Tibial nerve (tissue), 4 donors: ENCODE results near the gene BCAS1. TPM values are rescaled to one million over a fixed set of nuclear protein-coding genes. Genes with fewer than 3 reads are reported as not detected.

Experiments
- DNase-seq, 2 donors: peaks; one replicate each; pipeline ENCODE4 v3.0.0-alpha.2; 2019; ENCODE audit warnings: low spot score in 2 of 2
- H3K27ac ChIP-seq, 4 donors: fragments of 200-600 bp; sonication (generic) in 3 of 4; one replicate each; pipeline ENCODE4 v1.5.1; 2017 to 2019; ENCODE audit warnings: mild to moderate bottlenecking in 1 of 4
- H3K27me3 ChIP-seq, 2 donors: fragments of 200-600 bp; sonication (generic) in 1 of 2; one replicate each; pipeline versions ENCODE4 v1.5.1 to v1.6.0; 2017 to 2019
- H3K36me3 ChIP-seq, 3 donors: fragments of 200-600 bp; sonication (generic); one replicate each; pipeline ENCODE4 v1.5.1; 2018 to 2019
- H3K4me1 ChIP-seq, 4 donors: fragments of 200-600 bp; sonication (generic) in 3 of 4; one replicate each; pipeline ENCODE4 v1.5.1; 2017 to 2019
- H3K4me3 ChIP-seq, 4 donors: fragments of 200-600 bp; sonication (generic) in 3 of 4; one replicate each; pipeline ENCODE4 v1.5.1; 2017 to 2019; ENCODE audit warnings: mild to moderate bottlenecking in 1 of 4, moderate library complexity in 1 of 4
- H3K9me3 ChIP-seq, 4 donors: fragments of 200-600 bp; sonication (generic) in 3 of 4; one replicate each; pipeline ENCODE4 v1.5.1; 2017 to 2019
- CTCF ChIP-seq, 5 experiments: fragments of 200-600 bp in 3 of 5; fragments of 450-650 bp in 2 of 5; sonication (generic) in 3 of 5; IDR thresholded peaks; one replicate each; pipeline ENCODE4 v1.5.1; 2016 to 2019; ENCODE audit warnings: antibody characterized with exemption in 5 of 5, mild to moderate bottlenecking in 3 of 5, moderate library complexity in 2 of 5
- EP300 ChIP-seq, 2 donors: sonication (generic); formaldehyde crosslinking; IDR thresholded peaks; one replicate each; pipeline ENCODE4 v1.6.1; 2017; ENCODE audit warnings: antibody characterized with exemption in 2 of 2, mild to moderate bottlenecking in 1 of 2
- POLR2A ChIP-seq, 2 donors: fragments of 450-650 bp; IDR thresholded peaks; one replicate each; pipeline ENCODE4 v1.6.1; 2017; ENCODE audit warnings: antibody characterized with exemption in 2 of 2, mild to moderate bottlenecking in 2 of 2, moderate library complexity in 2 of 2
- WGBS, 2 donors: methylation state at CpG; one replicate each; pipeline ENCODE4 v1.1.5; 2018; 5-methylcytosine and 5-hydroxymethylcytosine counted together
- total RNA-seq, 4 donors: library from RNA; depleted of rRNA; stranded (reverse); fragments of >200 nt; gene quantifications; one replicate each; pipeline ENCODE4 v1.1.0, GENCODE V29; 2016

Gene BCAS1
- total RNA-seq, 4 donors from 2014 or later = 34.8 to 59.6 (median 47.1) TPM

GRCh38 chr20:54064939-54065338, 5.5 kb downstream of the BCAS1 start:
- H3K4me3 ChIP-seq = no peak overlapping the region
- peaks cover 0 to 20% (median 7%) of the 10 kb centered on the region in 4 donors for H3K4me1 ChIP-seq
- DNase-seq = no peak
- 75 to 83% methylated on average over 7 of the region's 7 CpGs for WGBS, 2 donors
- H3K36me3 ChIP-seq = no peaks in the 10 kb centered on the region
- H3K27me3 ChIP-seq = no peaks in the 10 kb centered on the region
- no peaks in the 10 kb centered on the region for H3K9me3 ChIP-seq
- TF ChIP-seq POLR2A (IDR thresholded peaks at IDR 0.05) = no peak
- TF ChIP-seq EP300 (IDR thresholded peaks at IDR 0.05) = no peak
- no peak for TF ChIP-seq CTCF (IDR thresholded peaks at IDR 0.05)
- no peak overlapping the region for H3K27ac ChIP-seq

GRCh38 chr20:54063992-54064676, 6.3 kb downstream of the BCAS1 start:
- TF ChIP-seq POLR2A (IDR thresholded peaks at IDR 0.05) (no peak), CTCF (IDR thresholded peaks at IDR 0.05) (no peak), EP300 (IDR thresholded peaks at IDR 0.05) (no peak)
- H3K27ac ChIP-seq = peak overlapping the region in 1 of 4 donors; percentile 19
- DNase-seq = no peak
- WGBS, 2 donors = 53 to 64% methylated on average over 10 to 11 of the region's 11 CpGs
- H3K27me3 ChIP-seq = no peaks in the 10 kb centered on the region
- no peaks in the 10 kb centered on the region for H3K36me3 ChIP-seq
- H3K4me3 ChIP-seq = no peak overlapping the region
- peaks cover 0 to 20% (median 7%) of the 10 kb centered on the region in 4 donors for H3K4me1 ChIP-seq
- H3K9me3 ChIP-seq = no peaks in the 10 kb centered on the region

GRCh38 chr20:54063580-54063979, 6.8 kb downstream of the BCAS1 start:
- 45 to 49% methylated on average over 3 of the region's 3 CpGs for WGBS, 2 donors

GRCh38 chr20:54062812-54063280, 7.5 kb downstream of the BCAS1 start:
- Histone ChIP-seq H3K27ac (peak overlapping the region in 2 of 4 donors; percentile 18 to 58), H3K4me1 (peaks cover 0 to 20% (median 7%) of the 10 kb centered on the region in 4 donors), H3K36me3 (no peaks in the 10 kb centered on the region), H3K4me3 (no peak overlapping the region), H3K27me3 (no peaks in the 10 kb centered on the region), H3K9me3 (no peaks in the 10 kb centered on the region)
- peak; percentile 41 to 70 (median 46) for TF ChIP-seq CTCF (IDR thresholded peaks at IDR 0.05)
- TF ChIP-seq POLR2A (IDR thresholded peaks at IDR 0.05) = no peak
- no peak for DNase-seq
- 32 to 34% methylated on average over 4 of the region's 4 CpGs for WGBS, 2 donors

More at GRCh38 chr20:54063580-54063979, 6.8 kb downstream of the BCAS1 start:
- Histone ChIP-seq H3K4me3 (no peak overlapping the region), H3K4me1 (peaks cover 0 to 20% (median 7%) of the 10 kb centered on the region in 4 donors), H3K36me3 (no peaks in the 10 kb centered on the region), H3K27me3 (no peaks in the 10 kb centered on the region), H3K27ac (peak overlapping the region in 1 of 4 donors; percentile 18), H3K9me3 (no peaks in the 10 kb centered on the region)
- no peak for DNase-seq
- TF ChIP-seq POLR2A (IDR thresholded peaks at IDR 0.05) (no peak), EP300 (IDR thresholded peaks at IDR 0.05) (no peak), CTCF (IDR thresholded peaks at IDR 0.05) (no peak)

GRCh38 chr20:54061101-54061881, 9.1 kb downstream of the BCAS1 start:
- 38% methylated on average over 8 of the region's 8 CpGs for WGBS, 2 donors
- H3K4me3 ChIP-seq = no peak overlapping the region
- no peaks in the 10 kb centered on the region for H3K9me3 ChIP-seq
- H3K4me1 ChIP-seq = peaks cover 0 to 20% (median 7%) of the 10 kb centered on the region in 4 donors
- H3K36me3 ChIP-seq = no peaks in the 10 kb centered on the region
- TF ChIP-seq POLR2A (IDR thresholded peaks at IDR 0.05) (no peak), EP300 (IDR thresholded peaks at IDR 0.05) (peak in 1 of 2 donors; percentile 23)
- no peaks in the 10 kb centered on the region for H3K27me3 ChIP-seq
- DNase-seq = no peak
- H3K27ac ChIP-seq = peak overlapping the region in 3 of 4 donors; percentile 15 to 65 (median 53)
